ENCODE measurements around the gene FAM219A.
A peak's percentile ranks its signal among the peaks of the same experiment; 100 is the strongest.

Gene FAM219A

GRCh38 chr9:34381323-34381722 is 77.0 kb downstream of the FAM219A start:
- TF ChIP-seq CSDC2 (CRISPR knock-in tag; IDR thresholded peaks at IDR 0.05): no peak
- TF ChIP-seq SNAI2 (CRISPR knock-in tag; IDR thresholded peaks at IDR 0.05): no peak
- TF ChIP-seq ARNTL (CRISPR knock-in tag; IDR thresholded peaks at IDR 0.05; ENCODE audit: borderline replicate concordance, low read depth): no peak
- TF ChIP-seq ZNF565 (CRISPR knock-in tag; conservative IDR thresholded peaks at IDR 0.05; ENCODE audit: low read depth): no peak
- TF ChIP-seq POU6F1 (CRISPR knock-in tag; IDR thresholded peaks at IDR 0.05; ENCODE audit: borderline replicate concordance, low read depth): no peak
- TF ChIP-seq ESRRG (CRISPR knock-in tag; IDR thresholded peaks at IDR 0.05): no peak
- TF ChIP-seq BACH2 (CRISPR knock-in tag; IDR thresholded peaks at IDR 0.05; ENCODE audit: borderline replicate concordance): no peak
- no peak for TF ChIP-seq TCF4 (CRISPR knock-in tag; IDR thresholded peaks at IDR 0.05; ENCODE audit: borderline replicate concordance)
- TF ChIP-seq ZFP3 (CRISPR knock-in tag; IDR thresholded peaks at IDR 0.05): no peak
- no peak for TF ChIP-seq GLIS3 (CRISPR knock-in tag; IDR thresholded peaks at IDR 0.05)
- no peak for TF ChIP-seq TOX (CRISPR knock-in tag; IDR thresholded peaks at IDR 0.05; ENCODE audit: borderline replicate concordance)
- TF ChIP-seq ZFP30 (CRISPR knock-in tag; IDR thresholded peaks at IDR 0.05): no peak
- TF ChIP-seq ZC3H10 (CRISPR knock-in tag; IDR thresholded peaks at IDR 0.05): no peak
- no peak for TF ChIP-seq RARB (CRISPR knock-in tag; IDR thresholded peaks at IDR 0.05)
- TF ChIP-seq ZNF70 (CRISPR knock-in tag; IDR thresholded peaks at IDR 0.05): no peak
- no peak for TF ChIP-seq PATZ1 (CRISPR knock-in tag; IDR thresholded peaks at IDR 0.05; ENCODE audit: borderline replicate concordance)
- no peak for TF ChIP-seq ZNF8 (CRISPR knock-in tag; IDR thresholded peaks at IDR 0.05)
- TF ChIP-seq PPARA (CRISPR knock-in tag; IDR thresholded peaks at IDR 0.05; ENCODE audit: borderline replicate concordance): no peak
- TF ChIP-seq ISL1 (CRISPR knock-in tag; IDR thresholded peaks at IDR 0.05): no peak

GRCh38 chr9:34380511-34381315 is 77.7 kb downstream of the FAM219A start:
- peak; percentile 66 for ATAC-seq
- TF ChIP-seq POU6F1 (CRISPR knock-in tag; IDR thresholded peaks at IDR 0.05; ENCODE audit: borderline replicate concordance, low read depth) (no peak), OSR1 (CRISPR knock-in tag; IDR thresholded peaks at IDR 0.05) (no peak), TSHZ2 (CRISPR knock-in tag; IDR thresholded peaks at IDR 0.05) (no peak), GLIS3 (CRISPR knock-in tag; IDR thresholded peaks at IDR 0.05) (no peak), CSDC2 (CRISPR knock-in tag; IDR thresholded peaks at IDR 0.05) (no peak), SNAI2 (CRISPR knock-in tag; IDR thresholded peaks at IDR 0.05) (no peak), ZFP30 (CRISPR knock-in tag; IDR thresholded peaks at IDR 0.05) (no peak), PATZ1 (CRISPR knock-in tag; IDR thresholded peaks at IDR 0.05; ENCODE audit: borderline replicate concordance) (no peak), ZC3H10 (CRISPR knock-in tag; IDR thresholded peaks at IDR 0.05) (no peak), TOX (CRISPR knock-in tag; IDR thresholded peaks at IDR 0.05; ENCODE audit: borderline replicate concordance) (no peak), CREB5 (CRISPR knock-in tag; IDR thresholded peaks at IDR 0.05; ENCODE audit: low read depth) (no peak), ESRRG (CRISPR knock-in tag; IDR thresholded peaks at IDR 0.05) (no peak), ARNTL (CRISPR knock-in tag; IDR thresholded peaks at IDR 0.05; ENCODE audit: borderline replicate concordance, low read depth) (no peak), ZFP3 (CRISPR knock-in tag; IDR thresholded peaks at IDR 0.05) (no peak), ISL1 (CRISPR knock-in tag; IDR thresholded peaks at IDR 0.05) (no peak), TCF4 (CRISPR knock-in tag; IDR thresholded peaks at IDR 0.05; ENCODE audit: borderline replicate concordance) (no peak), ZNF565 (CRISPR knock-in tag; conservative IDR thresholded peaks at IDR 0.05; ENCODE audit: low read depth) (no peak), BACH2 (CRISPR knock-in tag; IDR thresholded peaks at IDR 0.05; ENCODE audit: borderline replicate concordance) (no peak), ZNF8 (CRISPR knock-in tag; IDR thresholded peaks at IDR 0.05) (no peak)

More at GRCh38 chr9:34381323-34381722, 77.0 kb downstream of the FAM219A start:
- no peak for ATAC-seq

All from SK-N-SH treated with all-trans-retinoic acid at 6 μM for 48 hours (cell line).